Measurements from ENCODE around the gene CYBRD1. TPM values are rescaled to one million over a fixed set of nuclear protein-coding genes. Genes with fewer than 3 reads are reported as not detected.
"Not testable (repeated sequence)": the region's sequence is repeated elsewhere in the genome, so short reads cannot be mapped to it uniquely, and the experiment has no call there.

The CYBRD1 gene
- total and polyA plus RNA-seq, 12 donors: 17.6 to 346 (median 217) TPM

- WGBS, 4 donors: 15 to 31% (median 24%) methylated on average over 3 of the region's 3 CpGs
- peak overlapping the region in 1 of 4 donors; percentile 8 for H3K4me3 ChIP-seq
- H3K27ac ChIP-seq: peak overlapping the region in 3 of 5 donors; percentile 40 to 63 (median 50)
- peaks cover 19 to 27% of the 10 kb centered on the region in 2 donors for H3K4me1 ChIP-seq (replicated peaks in 1 of 2)
- no peak for DNase-seq
- TF ChIP-seq POLR2A (IDR thresholded peaks at IDR 0.05) (no peak), CTCF (IDR thresholded peaks at IDR 0.05) (no peak)
- H3K9me3 ChIP-seq (replicated peaks in 1 of 3): no peaks in the 10 kb centered on the region
- no peaks in the 10 kb centered on the region for H3K27me3 ChIP-seq
- no peaks in the 10 kb centered on the region for H3K36me3 ChIP-seq (replicated peaks in 1 of 2)
- intact Hi-C loops (cut with DNase I): no loop called here
These were observed 9.7 kb downstream of the CYBRD1 start for GRCh38 chr2:171531836-171532450.

DNA sequence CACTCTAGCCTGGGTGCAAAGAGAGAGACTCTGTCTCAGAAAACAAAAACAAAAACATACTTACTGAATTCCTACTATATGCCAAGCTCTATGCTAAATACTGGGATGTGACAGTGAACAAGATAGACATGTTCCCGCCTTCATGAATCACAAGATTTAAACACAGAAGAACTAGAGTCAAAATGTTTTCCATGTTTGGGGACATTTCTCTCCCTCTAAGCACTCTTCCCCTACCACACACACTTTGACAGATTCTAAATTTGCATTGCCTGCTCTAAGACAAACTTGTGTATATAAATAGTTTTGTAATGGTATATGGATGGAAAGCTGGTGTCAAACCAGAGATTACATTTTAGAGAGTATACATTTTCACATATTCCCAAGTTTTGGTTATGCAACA is 11.1 kb downstream of the CYBRD1 start:
- TF ChIP-seq POLR2A (IDR thresholded peaks at IDR 0.05) (no peak), CTCF (IDR thresholded peaks at IDR 0.05) (no peak)
- Histone ChIP-seq H3K27me3 (no peaks in the 10 kb centered on the region), H3K27ac (no peak overlapping the region), H3K4me1 (replicated peaks in 1 of 2) (peaks cover 19 to 27% of the 10 kb centered on the region in 2 donors), H3K36me3 (replicated peaks in 1 of 2) (no peaks in the 10 kb centered on the region), H3K9me3 (replicated peaks in 1 of 3) (no peaks in the 10 kb centered on the region), H3K4me3 (no peak overlapping the region)
- no peak for DNase-seq
- intact Hi-C loops (cut with DNase I): no loop called here
- 94 to 100% (median 100%) methylated on average over 1 of the region's 1 CpG for WGBS, 4 donors

DNA sequence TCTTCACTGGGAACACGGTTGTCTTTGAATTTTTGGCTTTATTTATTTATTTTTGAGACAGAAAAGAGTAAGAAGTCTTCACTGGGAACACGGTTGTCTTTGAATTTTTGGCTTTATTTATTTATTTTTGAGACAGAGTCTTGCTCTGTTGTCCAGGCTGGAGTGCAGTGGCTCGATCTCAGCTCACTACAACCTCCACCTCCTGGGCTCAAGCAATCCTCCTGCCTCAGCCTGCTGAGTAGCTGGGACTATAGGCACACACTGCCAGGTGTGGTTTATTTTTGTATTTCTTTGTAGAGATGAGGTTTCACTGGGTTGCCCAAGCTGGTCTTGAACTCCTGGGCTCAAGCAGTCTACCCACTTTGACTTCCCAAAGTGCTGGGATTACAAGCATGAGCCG is 13.3 kb downstream of the CYBRD1 start:
- H3K27me3 ChIP-seq; H3K9me3 ChIP-seq (replicated peaks in 1 of 3); H3K27ac ChIP-seq; H3K36me3 ChIP-seq (replicated peaks in 1 of 2); H3K4me3 ChIP-seq; intact Hi-C loops (cut with DNase I); DNase-seq: not testable (repeated sequence)
- 92 to 95% (median 93%) methylated on average over 4 of the region's 4 CpGs for WGBS, 4 donors
- H3K4me1 ChIP-seq (replicated peaks in 1 of 2): peaks cover 13 to 20% of the 10 kb centered on the region in 2 donors

- Histone ChIP-seq H3K27ac (no peak overlapping the region), H3K9me3 (replicated peaks in 1 of 3) (no peaks in the 10 kb centered on the region), H3K36me3 (replicated peaks in 1 of 2) (peaks cover 0 to 9% of the 10 kb centered on the region in 2 donors), H3K27me3 (no peaks in the 10 kb centered on the region), H3K4me3 (no peak overlapping the region), H3K4me1 (replicated peaks in 1 of 2) (no peaks in the 10 kb centered on the region)
- intact Hi-C loops (cut with DNase I): no loop called here
- no peak for TF ChIP-seq CTCF (IDR thresholded peaks at IDR 0.05)
- TF ChIP-seq POLR2A (IDR thresholded peaks at IDR 0.05): no peak
- no peak for DNase-seq
- WGBS, 4 donors: 86 to 94% (median 90%) methylated on average over 4 of the region's 4 CpGs
These were observed 18.2 kb downstream of the CYBRD1 start for GRCh38 chr2:171540437-171540836.
